Measurements from ENCODE around the gene SUMO2.
"Not testable (repeated sequence)": the region's sequence is repeated elsewhere in the genome, so short reads cannot be mapped to it uniquely, and the experiment has no call there.

SUMO2 gene

DNA sequence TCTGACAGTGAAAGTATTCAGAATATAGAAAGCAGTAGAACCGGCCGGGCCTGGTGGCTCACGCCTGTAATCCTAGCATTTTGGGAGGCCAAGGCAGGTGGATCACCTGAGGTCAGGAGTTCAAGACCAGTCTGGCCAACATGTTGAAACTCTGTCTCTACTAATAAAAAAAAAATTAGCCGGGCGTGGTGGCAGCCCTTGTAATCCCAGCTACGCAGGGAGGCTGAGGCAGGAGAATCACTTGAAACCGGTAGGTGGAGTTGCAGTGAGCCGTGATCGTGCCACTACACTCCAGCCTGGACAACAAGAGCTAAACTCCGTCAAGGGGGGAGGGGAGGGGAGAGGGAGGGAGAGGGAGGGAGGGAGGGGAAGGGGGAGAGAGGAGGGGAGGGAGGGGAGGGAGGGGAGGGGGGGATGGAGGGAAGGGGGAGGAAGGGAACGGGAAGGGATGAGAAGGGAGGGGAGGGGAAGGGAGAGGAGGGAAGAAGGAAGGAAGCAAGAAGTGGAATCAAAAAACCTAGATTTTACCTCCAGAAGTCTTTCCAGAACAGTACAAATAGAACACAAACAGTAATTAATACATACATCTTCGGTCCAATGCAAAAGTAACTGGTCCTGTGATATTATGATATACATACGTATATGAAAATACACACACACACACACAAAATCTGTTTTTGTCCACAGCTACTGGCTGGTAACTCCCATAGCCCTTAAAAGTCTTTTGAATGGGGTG is 40.4 kb downstream of the SUMO2 start:
- no peak for DNase-seq

DNA sequence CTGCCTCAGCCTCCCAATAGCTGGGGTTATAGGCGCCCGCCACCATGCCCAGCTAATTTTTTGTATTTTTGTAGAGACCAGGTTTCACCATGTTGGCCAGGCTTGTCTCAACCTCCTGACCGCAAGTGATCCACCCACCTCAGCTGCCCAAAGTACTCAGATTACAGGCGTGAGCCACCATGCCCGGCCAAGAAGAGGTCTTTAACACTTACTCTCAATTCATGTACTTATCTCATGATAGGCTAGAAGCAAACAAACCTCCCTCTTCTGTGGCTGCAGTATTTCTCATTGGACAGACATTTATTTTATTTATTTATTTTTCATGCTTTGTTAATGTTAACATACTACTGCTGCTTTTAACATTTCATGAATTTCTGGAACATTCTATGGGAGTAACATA is 44.2 kb downstream of the SUMO2 start:
- no peak for DNase-seq

DNA sequence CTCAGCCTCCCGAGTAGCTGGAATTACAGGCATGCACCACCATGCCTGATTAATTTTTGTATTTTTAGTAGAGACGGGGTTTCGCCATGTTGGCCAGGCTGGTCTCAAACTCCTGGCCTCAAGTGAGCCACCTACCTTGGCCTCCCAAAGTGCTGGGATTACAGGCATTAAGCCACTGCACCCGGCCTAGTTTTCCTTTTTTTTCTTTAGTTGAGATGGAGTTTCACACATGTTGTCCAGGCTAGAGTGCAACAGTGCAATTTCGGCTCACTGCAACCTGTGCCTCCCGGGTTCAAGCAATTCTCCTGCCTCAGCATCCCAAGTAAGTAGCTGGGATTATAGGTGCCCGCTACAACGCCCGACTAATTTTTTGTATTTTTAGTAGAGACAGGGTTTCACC is 45.0 kb downstream of the SUMO2 start:
- DNase-seq = not testable (repeated sequence)

DNA sequence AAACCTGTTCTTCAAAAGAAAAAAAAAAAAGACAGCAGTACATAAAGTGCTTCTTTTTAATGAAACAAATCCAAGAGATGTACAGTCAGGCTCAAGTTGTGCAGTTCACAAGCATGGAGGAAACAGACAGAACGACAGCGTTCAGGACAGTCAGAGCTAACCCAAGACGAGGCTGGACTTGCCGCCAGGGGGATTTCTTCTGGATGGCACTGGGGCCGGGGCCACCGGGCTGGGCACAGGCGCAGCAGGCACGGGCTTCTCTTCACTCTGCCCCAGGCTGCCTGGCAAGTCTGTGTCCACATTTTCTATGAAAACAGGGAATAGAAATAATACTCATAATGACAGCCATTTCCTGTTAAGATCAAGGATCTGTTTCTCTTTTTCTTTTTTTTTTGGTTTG is 46.8 kb downstream of the SUMO2 start:
- no peak for DNase-seq

DNA sequence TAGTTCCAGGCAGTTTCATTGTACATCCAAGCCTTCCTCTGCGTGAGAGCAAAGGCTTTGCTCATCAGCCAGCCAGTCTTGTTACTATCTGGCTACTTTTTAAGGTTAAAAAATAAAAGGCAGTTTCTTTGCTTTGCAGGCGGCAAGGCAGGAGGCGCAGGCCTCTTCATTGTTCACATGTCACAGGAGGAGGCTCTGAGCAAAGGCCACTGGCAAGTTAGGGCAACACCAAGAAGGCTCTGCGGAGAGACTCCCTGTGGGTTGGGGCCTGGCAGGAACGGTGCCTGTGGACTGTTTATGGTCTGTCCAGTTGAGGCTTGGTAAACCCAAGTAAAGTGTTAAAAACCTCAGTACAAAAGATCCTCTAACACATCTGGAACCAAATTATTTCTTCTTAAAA is 47.3 kb downstream of the SUMO2 start:
- DNase-seq = no peak

DNA sequence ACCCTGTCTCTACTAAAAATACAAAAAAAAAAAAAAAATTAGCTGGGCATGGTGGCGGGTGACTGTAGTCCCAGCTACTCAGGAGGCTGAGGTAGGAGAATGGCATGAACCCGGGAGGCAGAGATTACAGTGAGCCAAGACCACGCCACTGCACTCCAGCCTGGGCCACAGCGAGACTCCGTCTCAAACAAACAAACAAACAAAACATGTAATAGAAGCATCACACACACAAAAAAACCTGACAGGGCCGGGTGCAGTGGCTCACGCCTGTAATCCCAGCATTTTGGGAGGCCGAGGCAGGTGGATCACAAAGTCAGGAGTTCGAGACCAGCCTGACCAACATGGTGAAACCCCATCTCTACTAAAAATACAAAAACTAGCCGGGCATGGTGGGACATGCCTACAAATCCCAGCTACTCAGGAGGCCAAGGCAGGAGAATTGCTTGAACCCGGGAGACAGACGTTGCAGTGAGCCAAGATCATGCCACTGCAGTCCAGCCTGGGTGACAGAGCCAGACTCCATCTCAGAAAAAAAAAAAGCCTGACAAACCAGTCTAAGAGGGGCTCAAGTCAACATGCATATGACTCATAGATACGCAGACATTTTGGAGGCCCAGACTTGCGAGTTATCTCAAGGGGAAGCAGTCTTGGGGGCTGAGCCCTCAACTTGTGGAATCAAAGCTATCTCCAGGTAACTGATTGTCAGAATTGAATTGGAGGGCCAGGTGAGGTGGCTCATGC is 49.0 kb downstream of the SUMO2 start:
- not testable (repeated sequence) for DNase-seq

DNA sequence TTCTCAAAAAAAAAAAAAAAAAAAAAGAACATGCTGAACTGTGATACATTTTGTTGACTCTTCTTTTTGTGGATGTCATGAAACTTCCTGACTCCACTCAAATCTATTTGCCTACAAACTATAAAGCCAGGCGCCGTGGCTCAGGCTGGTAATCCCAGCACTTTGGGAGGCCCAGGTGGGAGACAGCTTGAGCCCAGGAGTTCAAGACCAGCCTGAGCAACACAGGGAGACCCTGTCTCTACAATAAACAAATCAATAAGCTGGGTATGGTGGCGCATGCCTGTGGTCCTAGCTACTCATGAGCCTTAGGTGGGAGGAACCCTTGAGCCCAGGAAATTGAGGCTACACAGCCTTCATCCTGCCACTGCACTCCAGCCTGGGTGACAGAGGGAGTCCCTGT is 49.8 kb downstream of the SUMO2 start:
- DNase-seq = no peak

DNA sequence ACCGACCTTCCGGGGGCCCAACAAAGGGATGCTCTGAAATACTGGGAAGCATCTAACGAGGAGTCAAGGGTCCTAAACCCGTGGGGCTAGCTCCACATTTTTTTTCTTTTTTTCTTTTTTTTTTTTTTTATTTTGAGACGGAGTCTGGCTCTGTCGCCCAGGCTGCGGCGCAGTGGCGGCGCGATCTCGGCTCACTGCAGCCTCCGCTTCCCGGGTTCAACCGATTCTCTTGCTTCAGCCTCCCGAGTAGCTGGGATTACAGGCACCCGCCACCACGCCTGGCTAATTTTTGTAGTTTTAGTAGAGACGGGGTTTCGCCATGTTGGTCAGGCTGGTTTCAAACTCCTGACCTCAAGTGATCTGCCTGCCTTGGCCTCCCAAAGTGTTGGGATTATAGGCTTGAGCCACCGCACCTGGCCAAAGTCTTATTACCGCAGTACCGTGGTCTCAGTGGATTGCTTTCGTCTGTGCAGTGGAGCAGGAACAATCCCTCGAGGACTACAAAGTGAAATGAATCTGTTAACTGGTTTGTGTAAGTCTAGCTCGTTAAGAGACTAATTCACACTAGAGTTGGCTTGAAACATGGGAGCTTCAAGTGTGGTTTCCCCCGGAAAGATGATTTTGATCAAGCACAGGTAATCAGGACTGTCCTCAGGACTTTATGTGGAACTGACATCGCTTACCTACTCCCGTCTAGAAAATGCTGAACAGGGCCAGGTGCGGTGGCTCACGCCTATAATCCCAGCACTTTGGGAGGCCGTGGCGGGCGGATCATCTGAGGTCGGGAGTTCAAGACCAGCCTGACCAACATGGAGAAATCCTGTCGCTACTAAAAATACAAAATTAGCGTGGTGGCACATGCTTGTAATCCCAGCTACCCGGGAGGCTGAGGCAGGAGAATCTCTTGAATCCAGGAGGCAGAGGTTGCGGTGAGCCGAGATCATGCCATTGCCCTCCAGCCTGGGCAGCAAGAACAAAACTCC is 50.5 kb downstream of the SUMO2 start:
- DNase-seq = not testable (repeated sequence)

DNA sequence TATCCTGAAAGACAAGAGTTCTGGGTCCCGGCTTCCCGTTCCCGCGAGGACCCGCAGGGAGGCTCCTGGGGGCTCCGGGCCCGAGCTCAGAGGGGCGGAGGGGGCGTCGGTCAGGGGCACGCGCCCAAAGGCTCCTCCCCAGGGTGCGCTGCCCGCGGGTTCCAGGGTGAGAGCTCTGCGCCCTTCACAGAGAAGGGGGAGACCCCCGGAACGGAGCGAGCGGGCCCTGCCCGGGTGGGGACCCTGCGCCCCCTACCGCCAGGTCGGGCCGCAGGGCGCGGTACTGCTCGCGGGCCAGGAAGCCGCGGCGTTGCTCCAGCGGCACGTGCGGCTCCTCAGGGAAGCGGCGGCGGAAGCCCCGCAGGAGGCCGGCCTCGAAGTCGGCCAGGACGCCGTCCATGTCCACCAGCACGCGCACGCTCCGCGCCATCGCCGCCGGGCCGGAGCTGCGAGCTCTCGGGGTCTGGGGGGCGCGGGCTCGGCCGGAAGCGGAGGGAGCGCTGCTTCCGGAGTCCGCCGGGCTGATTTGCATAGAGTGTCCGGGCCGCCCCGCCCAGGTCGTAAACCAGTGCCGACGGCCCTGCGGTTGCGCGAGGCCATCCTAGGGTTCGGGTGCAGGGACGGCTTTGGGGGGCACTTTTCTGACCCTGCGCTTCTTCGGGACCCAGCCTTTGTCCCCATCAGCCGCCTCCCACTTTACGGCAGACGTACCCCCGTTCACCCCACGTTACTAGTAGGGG is 51.3 kb downstream of the SUMO2 start, which contains the start of gene NT5C:
TSS of gene NT5C (minus strand) at position 465 of the 740 bp plus-strand sequence. CDS start at position 430, 35 bp downstream.
- DNase-seq = peak; percentile 58

DNA sequence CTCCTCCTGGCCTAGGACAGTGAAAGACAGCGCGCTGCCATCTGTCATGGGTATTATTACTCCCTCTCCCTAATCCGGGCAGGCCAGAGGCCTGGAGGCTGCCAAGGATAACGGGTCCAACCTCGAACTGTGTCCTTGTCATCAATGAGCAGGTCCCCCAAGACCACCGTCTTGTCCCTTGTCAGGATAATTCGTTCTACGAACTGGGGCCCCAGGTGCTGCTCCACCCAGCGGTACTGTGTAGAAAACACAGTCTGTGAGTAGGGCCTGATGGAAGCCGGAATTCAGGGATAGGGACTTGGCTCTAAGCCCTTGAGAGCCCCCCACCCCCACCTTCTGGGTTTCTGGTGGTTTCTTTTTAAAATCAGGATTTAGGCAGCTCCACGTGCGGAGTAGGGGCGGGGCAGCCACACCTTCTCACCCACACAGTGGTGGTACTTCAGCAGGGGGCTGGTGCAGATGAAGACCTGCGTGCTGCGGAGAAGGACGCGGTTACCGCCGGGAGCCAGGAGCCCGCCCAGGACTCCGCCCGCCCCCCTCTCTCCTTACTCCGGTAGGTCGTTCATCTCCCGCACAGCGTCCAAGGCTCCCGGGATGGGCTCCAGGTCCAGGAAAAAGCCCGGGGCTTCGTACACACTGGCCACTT is 52.0 kb downstream of the SUMO2 start:
- peak; percentile 36 for DNase-seq

DNA sequence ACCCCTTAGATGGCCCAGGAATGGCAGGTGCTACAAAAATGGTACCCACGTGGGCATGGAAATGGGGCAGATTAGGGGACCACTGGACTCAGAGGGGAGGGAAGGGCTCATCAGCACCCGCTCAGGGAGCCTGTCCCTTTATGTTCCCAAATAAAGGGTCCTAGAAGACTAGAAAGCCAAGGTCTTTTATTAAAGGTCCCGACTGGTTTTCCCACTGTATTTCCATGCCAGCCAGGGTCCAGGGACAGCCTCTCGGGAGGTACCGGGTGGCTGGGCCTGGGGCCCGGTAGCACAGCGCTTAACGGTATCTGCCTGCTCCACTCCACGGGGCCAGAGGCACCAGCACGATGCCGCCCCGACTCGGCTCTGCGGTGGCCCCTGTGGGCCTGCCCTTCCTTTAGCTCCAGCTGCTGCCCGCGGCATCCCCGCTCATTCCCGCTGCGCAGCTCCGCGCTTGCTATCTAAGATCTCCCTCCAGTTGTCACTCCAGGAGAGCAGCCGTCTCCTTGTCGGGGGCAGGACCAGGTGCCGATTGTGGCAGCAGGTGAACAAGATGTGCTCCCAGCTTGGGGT is 52.6 kb downstream of the SUMO2 start:
- DNase-seq = no peak

DNA sequence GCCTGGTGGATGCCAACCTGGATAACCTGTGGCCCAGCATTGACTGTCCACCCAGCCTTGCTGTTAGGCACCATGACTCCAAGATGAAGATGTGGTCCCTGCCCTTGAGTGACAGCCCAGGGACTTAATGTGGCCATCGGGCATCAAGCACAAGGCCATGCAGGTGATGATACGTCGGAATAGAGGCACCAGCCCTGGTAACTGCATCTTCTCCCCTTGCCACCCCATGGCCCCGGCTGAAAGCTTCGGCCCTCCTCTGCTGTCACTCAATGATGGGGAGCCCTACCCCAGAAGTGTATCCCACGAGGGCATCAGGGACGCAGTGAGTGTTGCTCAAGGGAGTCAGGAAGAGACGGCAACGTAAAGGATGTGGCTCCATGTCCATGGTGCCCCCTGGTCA is 53.2 kb downstream of the SUMO2 start:
- DNase-seq = no peak

DNA sequence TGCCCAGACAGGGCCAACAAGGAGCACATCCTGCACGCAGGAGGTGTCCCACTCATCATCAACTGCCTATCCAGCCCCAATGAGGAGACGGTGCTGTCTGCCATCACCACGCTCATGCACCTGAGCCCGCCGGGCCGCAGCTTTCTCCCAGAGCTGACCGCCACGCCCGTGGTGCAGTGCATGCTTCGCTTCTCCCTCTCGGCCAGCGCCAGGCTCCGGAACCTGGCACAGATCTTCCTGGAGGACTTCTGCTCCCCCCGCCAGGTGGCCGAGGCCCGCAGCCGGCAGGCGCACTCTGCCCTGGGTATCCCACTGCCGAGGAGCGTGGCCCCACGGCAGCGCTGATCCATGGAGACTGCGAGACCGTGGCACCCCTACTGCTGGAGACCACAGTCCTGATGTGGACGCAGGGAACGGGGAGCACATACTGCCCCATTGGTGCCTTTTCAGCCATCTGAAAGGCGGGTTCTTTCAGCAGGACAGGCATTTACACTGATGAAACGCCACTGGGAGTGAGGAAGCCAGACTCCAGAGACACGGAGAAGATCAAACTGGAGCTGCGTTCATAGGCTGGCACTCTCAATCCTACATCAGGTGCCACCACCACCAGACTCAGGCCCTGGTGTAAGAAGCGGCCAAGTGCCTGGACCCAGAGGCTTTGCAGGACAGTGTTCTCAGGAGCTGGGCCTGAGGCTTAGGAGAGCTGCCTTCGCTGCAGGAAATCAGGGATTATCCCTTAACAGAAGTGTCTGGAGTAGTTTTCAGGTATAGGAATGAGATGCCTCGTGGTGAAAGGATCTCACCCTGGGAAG is 53.9 kb downstream of the SUMO2 start:
- DNase-seq = no peak

DNA sequence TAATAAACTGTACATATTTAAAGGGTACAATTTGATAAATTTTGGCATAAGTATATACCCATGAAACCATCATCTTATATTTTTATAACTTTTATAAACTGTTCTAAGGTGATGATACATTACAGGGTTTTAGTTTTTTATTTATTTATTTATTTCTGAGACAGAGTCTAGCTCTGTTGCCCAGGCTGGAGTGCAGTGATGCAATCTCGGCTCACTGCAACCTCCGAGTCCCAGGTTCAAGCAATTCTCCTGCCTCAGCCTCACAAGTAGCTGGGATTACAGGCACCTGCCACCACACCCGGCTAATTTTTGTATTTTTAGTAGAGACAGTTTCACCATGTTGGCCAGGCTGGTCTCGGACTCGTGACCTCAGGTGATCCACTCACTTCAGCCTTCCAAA is 54.8 kb downstream of the SUMO2 start:
- DNase-seq = not testable (repeated sequence)

DNA sequence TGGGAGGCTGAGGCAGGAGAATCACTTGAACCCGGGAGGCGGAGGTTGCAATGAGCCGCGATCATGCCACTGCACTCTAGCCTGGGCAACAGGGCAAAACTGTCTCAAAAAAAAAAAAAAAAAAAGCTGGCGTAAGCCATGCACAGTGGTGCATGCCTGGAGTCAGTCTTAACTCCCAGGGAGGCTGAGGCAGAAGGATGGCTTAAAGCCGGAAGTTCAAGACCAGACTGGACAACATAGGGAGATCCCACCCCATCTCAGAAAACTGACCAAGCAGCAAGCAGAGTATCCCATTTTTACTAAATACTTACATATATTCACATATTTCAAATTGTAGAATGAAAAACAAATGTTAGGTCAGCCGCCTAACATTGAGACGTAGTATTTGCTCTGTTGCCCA is 55.8 kb downstream of the SUMO2 start:
- DNase-seq = no peak

DNA sequence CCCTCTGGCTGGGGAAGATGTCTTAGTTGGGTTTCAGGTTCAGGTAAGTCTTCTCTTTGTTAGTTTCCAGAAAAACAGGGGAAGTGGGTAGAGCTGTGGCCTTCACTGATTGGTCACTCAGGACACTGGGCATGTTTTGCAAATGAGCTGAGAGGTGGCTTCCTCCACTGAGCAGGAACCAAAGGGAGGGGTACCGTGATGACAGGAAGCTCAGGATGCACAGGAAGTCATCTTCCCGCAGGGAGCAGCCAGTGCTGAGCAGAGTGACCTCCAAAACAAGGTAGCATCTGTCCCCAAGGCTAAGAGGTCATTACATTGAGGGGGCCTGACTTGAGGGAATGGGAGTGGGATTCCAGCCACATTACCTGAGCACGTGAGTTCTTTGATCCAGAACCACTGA is 56.8 kb downstream of the SUMO2 start:
- DNase-seq = no peak

DNA sequence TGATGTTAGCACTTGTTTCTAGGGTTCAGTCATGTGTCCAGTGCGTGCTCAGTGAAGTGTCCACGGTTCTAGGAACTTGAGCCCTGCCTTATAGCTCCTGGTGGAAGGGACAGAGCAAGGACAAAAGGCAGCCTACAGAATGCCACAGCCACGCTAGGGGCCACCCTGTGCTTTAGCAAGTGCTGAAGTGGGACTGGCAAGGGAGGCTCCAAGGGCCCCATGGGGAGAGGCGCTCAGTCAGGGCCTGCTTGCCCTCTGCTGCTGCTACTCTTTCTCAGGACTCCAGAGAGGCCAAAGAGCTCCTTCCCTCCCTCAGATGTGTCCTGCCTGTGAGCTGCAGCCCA is 58.0 kb downstream of the SUMO2 start:
- DNase-seq = no peak

DNA sequence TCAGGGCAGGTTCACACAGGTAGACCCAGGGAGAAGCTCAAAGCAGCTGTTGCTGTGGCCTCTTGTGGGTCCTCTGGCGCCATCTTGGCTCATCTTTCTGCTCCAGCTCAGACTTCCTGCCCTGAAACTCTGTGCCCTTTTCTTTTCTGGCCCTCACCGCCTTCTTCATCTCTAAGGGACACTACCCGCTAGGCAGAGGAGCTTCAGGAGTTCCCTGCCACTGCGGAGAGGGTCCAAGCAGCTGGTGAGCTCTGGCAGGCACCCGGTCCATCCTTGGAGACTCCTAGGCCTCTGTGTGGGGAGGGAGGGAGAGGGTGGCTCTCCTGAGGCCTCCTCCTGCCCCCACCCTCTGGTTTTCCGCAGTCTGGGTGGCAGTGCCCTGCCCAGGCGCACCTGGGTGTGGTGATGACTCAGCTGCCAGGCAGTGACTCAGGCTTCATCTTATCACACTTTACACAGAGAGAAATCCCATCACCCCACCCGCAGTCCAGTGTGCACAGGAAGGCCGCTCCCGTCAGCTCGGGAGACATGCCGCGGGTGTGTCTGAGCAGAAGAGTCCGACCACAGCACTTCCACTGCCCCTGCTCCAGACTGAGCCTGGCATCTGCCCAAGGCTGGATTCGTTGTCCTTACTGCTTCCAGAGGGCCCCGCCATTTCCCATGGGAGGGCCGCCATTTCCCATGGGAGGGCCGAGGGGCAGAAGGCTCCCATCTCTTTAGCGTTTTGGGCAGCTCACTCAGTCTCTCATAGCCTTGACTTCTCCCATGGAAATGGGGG is 58.5 kb downstream of the SUMO2 start:
- DNase-seq = peak; percentile 65

DNA sequence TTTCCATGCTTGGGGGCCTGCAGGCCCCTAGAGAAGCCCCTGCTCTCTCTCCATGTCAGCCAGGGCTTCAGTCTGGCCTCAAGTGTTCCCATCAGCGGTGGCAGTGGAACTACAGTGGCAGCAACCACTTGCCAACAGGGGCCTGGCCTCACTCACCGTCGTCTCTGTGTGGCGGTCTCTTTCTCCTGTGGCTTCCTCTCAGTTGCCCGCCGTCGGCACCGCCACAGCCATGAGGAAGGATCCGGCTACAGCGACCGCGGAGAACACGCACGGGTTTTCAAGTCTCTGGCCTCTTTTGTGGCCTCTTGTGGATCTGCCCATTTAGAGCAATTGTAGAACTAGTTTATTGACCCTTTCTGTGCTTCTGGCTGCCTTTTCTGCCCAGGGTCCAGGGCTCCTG is 64.5 kb downstream of the SUMO2 start:
- no peak for DNase-seq

DNA sequence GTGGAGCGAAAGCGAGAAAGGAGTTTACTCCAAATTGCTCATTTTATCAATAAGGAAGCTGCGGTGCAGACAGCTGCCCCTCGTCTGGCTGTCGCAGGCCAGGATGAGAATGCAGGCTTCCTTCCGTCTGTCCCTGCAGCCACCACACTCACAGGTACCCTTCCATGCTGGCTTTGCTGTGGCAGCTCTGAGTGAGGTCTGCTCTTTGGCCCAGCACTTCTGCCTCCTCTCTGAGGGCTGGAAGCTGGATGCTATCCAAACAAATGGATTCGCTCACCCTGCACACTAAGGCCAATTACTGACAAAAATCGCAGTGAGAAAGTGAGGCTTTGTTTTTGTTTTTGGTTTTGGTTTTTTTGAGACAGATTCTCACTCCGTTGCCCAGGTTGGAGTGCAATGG is 66.0 kb downstream of the SUMO2 start:
- DNase-seq = no peak

Measured in activated gamma-delta T cell treated with Interleukin-2 at 50 U/mL for 16 hours (primary cell).